ENCODE results near the gene SSBP3.

The SSBP3 gene

DNA sequence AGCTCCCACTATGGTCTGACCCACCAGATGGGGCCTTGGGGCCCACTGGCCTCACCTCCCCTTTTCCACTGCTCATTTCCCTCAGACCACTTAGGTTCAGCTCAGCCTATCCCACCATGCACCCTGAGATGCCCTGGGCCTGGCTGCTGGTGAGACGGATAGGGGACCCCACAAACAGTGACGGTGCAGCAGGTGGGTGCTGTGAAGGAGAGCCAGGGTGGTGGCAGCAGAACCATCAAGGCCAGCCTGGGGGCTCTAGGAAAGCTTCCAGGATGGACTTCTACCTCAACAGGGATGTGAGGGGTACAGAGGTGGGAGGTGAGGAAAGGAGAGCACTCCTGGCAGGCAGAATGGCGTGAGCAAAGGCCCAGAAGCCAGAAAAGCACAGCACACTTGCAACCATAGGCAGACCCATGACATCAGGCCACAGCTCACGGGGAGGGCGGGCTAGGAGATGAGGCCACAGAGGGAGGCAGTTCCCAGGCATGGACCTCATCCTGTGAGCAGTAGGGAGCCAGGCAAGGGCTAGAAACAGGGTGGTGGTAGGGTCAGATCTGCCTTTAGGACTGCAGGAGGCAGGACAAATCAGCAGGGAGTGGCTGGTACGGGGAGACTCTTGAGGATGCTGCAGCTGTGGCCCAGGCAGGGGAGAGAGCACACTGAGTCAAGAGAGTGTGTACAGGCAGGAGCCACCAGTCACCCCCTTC, 229.4 kb downstream of the SSBP3 start:
- DNase-seq (ENCODE audit: low spot score): no peak

All from hepatic stellate cell (primary cell).